CD4-positive, alpha-beta T cell treated with Interleukin-17A for 4 hours (primary cell): ENCODE measurements around the gene TBC1D12.
"Not testable (repeated sequence)": the region's sequence is repeated elsewhere in the genome, so short reads cannot be mapped to it uniquely, and the experiment has no call there.

Experiments used
- DNase-seq: peaks from one replicate; pipeline ENCODE4 v3.0.0-alpha.2; 2020; ENCODE audit warnings: mixed read lengths

TBC1D12 gene

DNA sequence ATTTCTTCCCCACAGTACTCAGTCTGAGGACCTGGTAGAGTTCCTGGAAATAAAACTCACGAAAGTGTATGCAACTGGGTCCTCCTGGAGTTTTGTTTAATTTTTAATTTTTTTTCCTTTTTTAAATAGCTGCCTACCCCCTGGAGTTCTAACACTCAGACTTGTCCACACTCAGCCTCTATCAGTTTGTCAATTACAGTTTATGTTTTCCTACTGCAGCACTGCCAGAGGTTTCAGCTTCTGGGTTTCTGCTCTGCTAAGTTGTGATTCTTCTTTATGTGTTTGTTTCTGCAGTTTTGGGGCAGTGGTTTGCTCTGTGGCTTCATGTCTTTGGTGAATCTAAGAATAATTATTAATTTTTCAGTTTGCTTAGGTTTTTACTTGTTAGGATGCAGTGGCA, 59.2 kb downstream of the TBC1D12 start:
- DNase-seq, result no peak

DNA sequence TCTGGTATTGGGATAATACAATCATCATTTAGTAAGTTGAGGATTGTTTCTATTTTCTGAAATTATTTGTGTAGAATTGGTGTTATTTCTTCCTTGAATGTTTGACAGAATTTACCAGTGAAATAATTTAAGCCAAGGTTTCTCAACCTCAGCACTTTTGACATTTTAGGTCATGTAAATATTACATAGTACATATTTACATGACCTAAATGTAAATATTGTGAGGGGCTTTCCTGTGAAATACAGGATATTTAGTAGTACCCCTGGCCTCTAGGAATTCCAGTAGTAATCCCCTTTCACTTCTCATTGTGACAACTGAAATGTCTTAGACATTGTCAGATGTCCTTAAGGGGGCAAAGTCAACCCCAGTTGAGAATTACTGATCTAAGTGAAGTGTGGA, 59.8 kb downstream of the TBC1D12 start:
- DNase-seq, result no peak

DNA sequence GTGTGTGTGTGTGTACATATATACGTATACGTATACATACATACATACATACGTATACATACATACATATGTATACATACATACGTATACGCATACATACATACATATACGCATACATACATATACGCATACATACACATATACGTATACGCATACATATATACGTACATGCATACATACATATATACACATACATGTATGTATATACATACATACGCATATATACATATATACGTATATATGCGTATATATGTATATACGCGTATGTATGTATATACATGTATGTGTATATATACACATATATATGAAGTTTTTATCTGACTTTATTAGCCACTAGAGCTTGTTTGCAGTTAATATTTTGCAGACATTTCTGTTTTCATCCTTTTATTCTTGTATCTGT, 63.3 kb downstream of the TBC1D12 start:
- no peak for DNase-seq

DNA sequence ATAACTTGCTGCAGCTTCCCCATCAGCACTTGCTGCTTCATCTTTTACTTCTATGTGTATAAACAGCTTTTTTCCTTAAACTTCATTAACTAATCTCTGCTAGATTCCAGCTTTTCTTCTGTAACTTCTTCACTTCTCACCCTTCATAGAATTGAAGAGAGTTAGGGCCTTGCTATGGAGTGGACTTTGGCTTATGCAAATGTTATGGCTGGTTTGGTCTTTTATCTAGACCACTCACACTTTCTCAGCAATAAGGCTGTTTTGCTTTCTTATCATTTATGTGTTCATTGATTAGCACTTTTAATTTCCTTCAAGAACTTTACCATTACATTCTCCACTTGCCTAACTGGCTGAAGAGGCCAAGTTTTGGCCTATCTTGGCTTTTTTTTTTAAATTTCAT, 79.1 kb downstream of the TBC1D12 start:
- no peak for DNase-seq

DNA sequence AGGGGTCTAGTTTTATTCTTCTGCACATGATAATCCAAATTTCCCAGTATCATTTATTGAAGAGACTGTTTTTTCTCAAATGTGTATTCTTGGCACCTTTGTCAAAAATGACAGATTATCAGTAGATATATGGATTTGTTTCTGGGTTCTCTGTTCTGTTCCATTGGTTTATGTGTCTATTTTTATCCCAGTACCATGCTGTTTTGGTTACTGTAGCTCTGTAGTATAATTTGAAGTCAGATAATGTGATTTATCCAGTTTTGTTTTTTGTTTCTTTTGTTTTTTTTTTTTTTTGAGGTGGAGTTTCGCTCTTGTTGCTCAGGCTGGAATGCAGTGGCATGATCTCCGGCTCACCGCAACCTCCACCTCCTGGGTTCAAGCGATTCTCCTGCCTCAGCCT, 81.6 kb downstream of the TBC1D12 start:
- no peak for DNase-seq

DNA sequence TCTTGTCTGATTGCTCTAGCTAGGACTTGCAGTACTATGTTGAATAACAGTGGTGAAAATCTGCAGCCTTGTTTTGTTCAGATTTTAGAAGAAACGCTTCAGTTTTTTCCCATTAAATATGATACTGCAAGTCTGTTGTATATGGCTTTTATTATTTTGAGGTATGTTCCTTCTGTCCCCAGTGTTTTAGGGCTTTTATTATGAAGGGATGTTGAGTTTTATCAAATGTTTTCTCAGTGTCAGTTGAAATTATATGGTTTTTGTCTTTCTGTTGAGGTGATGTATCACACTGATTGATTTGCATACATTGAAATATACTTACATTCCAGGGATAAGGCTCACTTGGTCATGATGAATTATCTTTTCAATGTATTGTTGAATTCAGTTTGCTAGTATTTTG, 82.8 kb downstream of the TBC1D12 start:
- DNase-seq, result no peak

DNA sequence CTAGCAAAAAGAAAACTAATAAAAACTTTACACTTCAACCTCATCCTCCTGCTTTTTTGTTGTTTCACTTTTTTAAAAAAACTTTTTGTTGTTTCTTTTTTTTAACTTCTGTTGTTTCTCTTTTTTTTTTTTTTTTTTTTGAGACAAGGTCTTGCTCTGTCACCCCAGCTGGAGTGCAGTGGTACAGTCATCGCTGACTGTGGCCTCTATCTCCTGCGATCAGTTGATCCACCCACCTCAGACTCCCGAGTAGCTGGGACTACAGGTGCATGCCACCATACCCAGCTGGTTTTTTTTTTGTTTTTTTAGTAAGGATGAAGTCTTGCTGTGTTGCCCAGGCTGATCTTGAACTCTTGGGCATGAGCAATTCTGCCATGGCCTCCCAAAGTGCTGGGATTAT, 85.2 kb downstream of the TBC1D12 start:
- DNase-seq, result no peak

DNA sequence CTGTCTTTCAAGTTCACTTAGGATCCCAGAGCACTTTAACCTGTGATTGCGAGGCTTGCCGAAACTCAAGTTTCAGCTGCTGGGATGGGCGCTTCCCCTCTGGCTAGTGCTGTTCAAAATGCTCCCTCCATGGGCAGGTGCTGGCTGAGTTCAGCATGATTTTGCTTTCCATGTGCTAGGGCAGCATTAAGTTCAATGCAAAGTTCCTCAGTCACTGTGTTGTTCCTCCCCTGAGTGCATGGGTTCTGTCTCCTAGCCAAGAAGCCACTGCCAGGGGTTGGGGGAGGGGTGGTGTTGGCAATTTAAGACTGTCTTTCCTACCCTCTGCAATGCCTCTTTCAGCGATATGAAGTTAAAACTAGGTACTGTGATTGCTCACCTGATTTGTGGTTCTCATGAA, 86.8 kb downstream of the TBC1D12 start:
- DNase-seq, result no peak

DNA sequence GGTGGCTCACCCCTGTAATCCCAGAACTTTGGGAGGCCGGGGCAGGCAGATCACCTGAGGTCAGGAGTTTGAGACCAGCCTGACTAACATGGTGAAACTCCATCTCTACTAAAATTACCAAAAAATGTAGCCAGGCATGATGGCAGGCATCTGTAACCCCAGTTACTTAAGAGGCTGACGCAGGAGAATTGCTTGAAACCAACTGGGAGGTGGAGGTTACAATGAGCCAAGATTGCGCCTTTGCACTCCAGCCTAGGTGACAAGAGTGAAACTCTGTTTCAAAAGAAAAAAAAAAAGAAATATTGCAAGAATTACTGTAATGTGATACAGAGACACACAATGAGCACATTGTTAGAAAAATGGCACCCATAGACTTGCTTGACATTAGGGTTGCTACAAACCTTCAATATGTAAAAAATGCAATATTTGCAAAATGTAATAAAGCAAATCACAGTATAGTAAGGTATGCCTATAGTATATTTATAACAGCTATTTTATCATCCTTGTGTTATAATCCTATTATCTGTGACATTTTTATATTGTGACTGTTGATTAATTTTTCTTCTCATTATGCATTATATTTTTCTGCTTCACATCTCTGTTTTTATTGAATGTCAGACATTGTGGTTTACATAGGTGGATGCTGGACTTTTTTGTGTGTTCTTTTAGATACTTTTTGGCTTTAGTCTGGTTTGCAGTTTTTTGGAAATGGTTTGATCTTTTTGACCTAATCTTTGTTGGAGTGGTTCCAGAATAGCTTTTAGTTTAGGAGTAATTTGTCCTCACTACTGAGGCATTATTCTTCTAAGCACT, 87.8 kb downstream of the TBC1D12 start:
- DNase-seq, result no peak

DNA sequence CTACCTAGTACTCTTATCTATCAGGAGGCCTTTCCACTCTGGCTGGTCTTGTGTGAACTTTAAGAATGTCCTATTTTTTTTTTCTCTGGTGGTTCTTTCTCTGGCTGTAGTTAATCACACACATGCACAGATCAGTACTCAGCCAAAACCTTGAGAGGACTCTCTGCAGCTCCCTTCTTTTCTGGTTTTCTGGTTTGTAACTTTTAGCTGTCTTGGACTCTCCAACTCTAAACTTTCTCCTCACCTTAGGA, 88.4 kb downstream of the TBC1D12 start:
- no peak for DNase-seq

DNA sequence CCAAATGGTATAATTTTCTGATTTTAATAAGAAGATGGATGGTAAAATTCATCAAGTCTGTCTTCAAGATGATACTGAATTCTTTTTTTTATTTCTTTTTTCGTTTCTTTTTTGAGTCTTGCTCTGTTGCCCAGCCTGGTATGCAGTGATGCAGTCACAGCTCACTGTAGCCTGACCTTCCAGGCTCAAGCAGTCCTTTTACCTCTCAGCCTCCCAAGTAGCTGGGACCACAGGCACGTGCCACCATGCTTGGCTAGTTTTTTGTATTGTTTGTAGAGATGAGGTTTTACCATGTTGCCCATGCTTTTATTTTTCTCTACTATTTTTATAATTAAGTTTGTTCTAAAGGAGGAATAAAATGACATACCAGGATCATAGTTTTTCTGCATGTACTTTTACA, 91.1 kb downstream of the TBC1D12 start:
- no peak for DNase-seq

DNA sequence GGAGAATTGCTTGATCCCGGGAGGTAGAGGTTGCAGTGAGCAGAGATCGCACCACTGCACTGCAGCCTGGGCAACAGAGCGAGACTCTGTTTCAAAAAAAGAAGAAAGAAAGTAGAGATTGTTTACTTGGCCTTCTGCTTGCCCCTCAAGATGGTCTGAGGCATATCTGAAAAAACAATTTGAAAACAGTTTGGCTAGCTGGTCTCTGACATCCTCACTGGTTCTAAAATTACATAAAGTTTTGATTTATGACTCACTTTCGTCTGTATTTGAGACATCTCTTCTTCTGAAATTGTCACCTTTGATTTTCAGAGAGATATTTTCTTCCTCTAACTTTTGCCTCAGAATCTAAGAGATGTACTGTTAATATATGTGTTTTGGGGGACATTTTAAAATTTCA, 93.7 kb downstream of the TBC1D12 start:
- no peak for DNase-seq

DNA sequence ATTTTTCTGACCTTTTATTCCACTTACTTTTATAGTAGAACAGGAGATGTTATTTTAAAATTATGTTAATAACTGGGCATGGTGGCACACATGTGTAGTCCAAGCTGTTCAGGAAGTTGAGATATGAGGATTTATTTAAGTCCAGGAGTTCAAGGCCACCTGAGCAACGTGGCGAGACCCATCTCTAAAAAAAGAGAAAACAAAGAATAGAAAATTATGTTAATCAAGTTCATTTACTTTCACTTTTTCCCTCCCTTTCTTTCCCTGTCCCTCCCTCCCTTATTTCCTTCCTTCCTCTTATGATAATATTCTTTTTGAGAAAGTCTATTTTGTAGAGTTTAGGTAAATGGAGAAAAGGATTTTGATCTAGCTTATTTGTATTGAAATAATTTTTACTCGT, 94.3 kb downstream of the TBC1D12 start:
- no peak for DNase-seq

DNA sequence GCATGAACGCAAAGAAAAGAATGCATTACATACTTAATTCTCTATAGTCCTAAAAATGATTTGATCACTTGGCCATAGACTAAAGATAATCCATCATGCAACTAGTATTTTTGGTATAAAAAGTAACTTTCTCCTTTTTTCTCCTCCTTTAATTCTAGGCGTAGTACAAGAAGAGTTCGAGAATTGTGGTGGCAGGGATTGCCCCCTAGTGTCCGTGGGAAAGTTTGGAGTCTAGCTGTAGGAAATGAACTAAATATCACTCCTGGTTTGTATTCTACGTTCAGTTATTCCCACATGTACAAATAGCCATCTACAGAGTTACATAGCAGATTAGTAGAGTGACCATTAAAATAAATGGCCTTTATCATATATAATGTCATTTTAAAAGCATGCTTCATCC, 97.7 kb downstream of the TBC1D12 start:
- no peak for DNase-seq

DNA sequence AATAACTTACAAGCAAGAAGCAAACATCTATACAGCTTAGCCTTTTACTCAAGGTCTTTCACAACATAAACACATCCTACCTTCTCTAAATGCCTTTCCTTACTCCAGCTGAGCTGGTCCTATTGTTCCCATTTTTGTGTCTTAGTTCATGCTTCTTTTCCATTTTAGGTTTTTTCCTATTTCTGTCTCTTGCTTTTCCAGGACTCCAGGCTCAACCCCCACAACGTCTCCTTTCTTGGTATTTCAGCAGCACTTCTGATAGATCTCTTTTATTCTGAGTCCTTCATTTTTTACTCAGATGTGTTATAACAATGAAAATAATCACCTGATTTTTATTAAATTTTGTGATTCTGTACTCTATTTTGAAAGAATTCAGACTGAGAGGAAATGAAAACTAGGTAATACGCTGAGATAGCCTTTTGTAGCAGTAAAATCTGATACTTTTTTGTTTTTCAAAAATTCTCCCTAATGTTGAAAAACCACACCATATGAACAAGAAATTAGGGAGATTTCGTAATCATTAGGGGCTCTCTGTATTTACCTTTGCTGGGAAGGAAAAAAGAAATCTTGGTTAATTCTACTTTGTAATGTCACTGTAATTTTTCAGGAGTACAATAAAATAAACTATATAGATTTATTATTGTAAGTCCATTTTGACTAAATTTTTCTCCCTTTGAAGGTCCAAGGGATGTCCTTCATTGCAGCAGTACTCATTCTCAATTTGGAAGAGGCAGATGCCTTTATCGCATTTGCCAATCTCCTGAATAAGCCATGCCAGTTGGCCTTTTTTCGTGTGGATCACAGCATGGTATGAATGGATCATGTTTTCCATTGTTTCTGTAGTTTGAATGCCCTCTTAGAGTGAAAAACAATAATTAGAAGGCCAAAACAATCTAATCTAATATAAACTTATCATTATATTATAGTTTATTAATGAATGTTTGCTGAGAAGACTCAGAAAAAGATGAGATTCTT, 119.2 kb downstream of the TBC1D12 start:
- no peak for DNase-seq

DNA sequence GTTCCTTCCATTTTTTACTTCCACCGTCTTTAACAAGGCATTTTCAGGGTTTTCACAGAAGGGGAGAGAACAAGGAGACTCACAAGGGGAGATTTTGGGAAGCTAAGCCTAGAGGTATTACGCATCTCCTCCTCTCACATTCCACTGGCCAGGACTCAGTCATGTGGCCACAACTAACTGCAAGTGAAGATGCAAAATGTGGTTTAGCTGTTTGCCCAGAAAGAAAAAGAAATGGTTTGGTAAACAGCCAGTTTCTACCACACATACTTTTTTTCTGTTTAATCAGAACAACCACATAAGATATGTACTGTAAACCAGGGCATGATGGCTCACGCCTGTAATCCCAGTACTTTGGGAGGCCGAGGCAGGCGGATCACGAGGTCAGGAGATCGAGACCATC, 121.8 kb downstream of the TBC1D12 start:
- DNase-seq, result no peak

DNA sequence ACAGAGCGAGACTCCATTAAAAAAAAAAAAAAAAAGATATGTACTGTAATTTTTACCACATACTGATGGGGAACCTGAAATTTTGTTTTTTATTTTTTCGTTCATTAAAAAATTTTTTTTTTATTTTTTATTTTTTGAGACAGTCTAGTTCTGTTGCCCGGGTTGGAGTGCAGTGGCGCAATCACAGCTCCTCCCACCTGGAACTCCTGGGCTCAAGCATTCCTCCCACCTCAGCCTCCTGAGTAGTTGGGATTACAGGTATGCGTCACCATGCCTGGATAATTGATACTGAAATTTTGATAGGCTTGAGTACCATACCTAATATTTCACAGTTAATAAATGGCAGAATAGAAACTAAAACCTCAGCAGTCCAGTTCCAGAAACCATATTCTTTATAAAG, 122.4 kb downstream of the TBC1D12 start:
- no peak for DNase-seq

DNA sequence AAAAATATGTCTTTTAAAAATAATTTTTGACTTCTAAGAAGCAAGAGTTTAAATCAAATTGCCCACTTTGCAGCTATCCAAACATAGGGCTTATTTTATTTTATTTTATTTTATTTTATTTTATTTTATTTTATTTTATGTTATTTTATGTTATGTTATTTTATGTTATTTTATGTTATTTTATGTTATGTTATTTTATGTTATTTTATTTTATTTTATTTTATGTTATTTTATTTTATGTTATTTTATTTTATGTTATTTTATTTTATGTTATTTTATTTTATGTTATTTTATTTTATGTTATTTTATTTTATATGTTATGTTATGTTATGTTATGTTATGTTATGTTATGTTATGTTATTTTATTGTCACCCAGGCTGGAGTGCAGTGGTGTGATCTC, 129.2 kb downstream of the TBC1D12 start:
- DNase-seq, result not testable (repeated sequence)

DNA sequence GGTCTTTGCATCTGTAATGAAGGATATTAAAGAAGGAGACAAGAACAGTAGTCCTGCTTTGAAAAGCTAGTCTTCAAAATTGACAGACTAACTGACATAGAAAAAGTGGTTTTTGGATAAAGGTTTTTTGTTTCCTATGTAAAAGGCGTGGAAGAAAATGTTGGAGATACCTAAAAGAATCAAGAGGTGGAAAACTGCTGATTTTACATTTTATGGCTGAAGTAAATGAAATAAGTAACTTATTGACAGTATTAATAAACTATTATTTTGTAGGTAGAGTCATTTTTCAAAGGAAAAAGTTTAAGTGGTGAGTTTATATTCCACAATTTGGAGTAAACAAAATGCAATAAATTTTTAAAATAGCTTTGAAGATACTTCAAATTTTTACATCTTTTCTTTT, 130.7 kb downstream of the TBC1D12 start:
- DNase-seq, result no peak

DNA sequence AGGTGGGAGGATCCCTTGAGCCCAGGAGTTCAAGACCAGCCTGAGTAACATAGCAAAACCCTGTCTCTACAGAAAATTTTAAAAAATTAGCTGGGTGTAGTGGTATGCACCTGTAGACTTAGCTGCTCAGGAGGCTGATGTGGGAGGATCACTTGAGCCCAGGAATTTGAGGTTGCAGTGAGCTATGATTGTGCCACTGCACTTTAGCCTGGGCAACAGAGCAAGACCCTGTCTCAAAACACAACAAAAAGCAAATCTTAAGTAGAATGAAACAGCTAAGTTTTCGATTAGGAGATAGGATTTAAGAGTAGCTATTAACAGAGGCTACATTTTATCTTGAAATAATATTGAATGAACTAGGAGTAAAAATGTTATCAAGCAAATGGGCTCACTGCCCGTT, 139.9 kb downstream of the TBC1D12 start:
- DNase-seq, result not testable (repeated sequence)

DNA sequence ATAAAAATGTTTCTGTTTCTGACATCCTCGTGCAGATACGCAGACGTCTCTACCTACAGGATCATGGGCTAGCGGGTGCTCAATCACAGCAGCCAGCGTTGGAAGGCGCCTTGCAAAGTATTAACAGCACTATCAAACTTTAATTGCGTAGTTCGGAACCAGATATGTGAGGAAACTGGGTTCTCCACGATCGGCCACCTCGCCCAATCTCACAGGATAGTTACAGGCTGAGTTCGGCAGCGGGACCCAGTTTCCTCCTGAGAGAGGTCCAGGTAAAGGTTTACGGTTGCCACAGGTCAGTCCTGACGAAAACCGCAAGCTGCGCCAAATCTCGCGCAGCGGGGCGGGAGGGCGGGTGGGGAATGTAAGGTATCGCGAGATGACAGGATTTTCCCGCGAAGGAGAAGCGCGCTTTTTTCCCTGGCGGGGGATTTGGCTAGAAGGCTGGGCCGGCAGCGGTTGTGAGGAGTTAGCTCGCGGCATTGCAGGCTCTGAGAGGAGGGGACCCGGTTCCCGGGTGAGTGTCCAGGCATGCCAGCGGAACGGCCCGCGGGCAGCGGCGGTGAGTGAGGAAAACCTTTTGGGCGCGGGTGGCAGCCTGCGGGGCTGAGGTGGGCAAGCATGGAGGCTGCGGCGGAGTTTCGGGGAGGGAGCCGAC, 143.2 kb downstream of the TBC1D12 start, which contains the start of gene HELLS:
HELLS (plus strand) TSS at position 398 of the 658 bp plus-strand sequence; CDS start at position 532, 134 bp downstream.
- peak; percentile 76 for DNase-seq

DNA sequence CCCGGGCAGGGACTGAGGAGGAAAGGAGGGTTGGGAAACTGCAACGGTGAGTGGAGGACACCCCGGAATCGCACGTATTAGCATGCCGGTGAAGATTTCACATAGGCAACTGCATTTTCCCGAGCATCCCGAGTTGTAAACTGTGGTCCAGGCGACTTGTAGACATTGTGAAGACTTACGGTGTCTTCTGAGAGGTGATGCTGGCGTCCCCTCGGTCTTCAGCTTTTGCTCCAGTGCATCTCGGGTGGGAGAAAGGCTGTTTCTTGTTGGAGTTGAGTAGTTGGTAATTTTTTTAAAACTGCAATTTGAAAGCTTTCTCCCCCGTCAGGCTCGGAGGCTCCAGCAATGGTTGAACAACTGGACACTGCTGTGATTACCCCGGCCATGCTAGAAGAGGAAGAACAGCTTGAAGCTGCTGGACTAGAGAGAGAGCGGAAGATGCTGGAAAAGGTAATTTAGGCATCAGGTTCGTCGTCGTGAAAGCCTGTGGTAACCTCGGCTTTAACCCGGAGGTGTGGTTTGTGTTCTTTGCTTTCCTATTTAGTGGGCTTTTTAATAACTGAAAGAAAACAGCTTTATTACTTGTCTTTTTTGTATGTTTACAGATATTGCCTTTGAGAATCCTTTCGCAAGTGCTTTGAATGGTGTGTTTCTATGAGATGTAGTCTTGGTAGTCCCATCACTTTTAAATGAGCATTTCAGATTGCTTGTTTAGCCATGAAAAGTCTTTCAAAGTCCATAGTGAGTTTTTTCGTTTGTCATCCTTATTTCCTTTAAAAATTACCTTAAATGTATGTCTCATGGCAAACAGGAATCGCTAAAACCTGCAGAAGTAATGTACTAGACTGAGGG, 143.9 kb downstream of the TBC1D12 start:
- peak; percentile 3 for DNase-seq

DNA sequence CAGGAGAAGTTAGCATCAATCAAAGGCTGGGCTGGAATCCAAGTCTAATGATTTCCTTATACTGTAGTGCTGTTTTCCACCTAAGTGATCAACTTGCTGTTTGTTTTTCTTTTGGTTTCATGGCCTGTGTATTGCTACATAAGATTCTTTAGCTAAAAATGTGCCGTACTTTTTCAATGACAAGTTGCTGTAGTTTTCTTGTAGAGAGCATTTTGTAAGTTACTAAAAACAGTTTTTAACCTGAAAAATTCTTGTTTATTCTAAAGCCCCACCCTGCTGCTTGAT, 144.5 kb downstream of the TBC1D12 start:
- no peak for DNase-seq
